NCI-H1092 treated with DMSO at 0.1 percent for 48 hours (cell line): ENCODE measurements around the gene TSSK6.
A peak's percentile ranks its signal among the peaks of the same experiment; 100 is the strongest.

ENCODE experiments used
- DNase-seq: peaks from one replicate; lab custom pipeline; 2025; lab: John Stamatoyannopoulos, UW

TSSK6 gene

GRCh38 chr19:19544954-19545591, 29.7 kb upstream of the TSSK6 start:
- no peak for DNase-seq

GRCh38 chr19:19544257-19544953, 29.1 kb upstream of the TSSK6 start:
- no peak for DNase-seq

GRCh38 chr19:19543640-19544039, 28.3 kb upstream of the TSSK6 start:
- no peak for DNase-seq

- no peak for DNase-seq
Observed at GRCh38 chr19:19543101-19543500, 27.8 kb upstream of the TSSK6 start.

GRCh38 chr19:19542507-19542906, 27.2 kb upstream of the TSSK6 start:
- DNase-seq = no peak

- no peak for DNase-seq
Observed at GRCh38 chr19:19541616-19542015, 26.3 kb upstream of the TSSK6 start.

GRCh38 chr19:19540715-19541515, 25.6 kb upstream of the TSSK6 start:
- no peak for DNase-seq

GRCh38 chr19:19540064-19540714, 24.8 kb upstream of the TSSK6 start:
- no peak for DNase-seq

- no peak for DNase-seq
Observed at GRCh38 chr19:19539698-19540063, 24.3 kb upstream of the TSSK6 start.

GRCh38 chr19:19538785-19539166, 23.4 kb upstream of the TSSK6 start:
- DNase-seq = no peak

- no peak for DNase-seq
Observed at GRCh38 chr19:19538061-19538784, 22.9 kb upstream of the TSSK6 start, which contains the start of gene CILP2. CILP2 (plus strand) TSS chr19:19538265; CDS start chr19:19538350, 85 bp downstream.

- no peak for DNase-seq
Observed at GRCh38 chr19:19537075-19538048, 22.0 kb upstream of the TSSK6 start.

- no peak for DNase-seq
Observed at GRCh38 chr19:19535311-19536191, 20.2 kb upstream of the TSSK6 start.

- no peak for DNase-seq
Observed at GRCh38 chr19:19534556-19535265, 19.4 kb upstream of the TSSK6 start.

GRCh38 chr19:19533841-19534240, 18.5 kb upstream of the TSSK6 start:
- DNase-seq = no peak

- no peak for DNase-seq
Observed at GRCh38 chr19:19532806-19533701, 17.7 kb upstream of the TSSK6 start.

- peak; percentile 27 for DNase-seq
Observed at GRCh38 chr19:19531951-19532805, 16.8 kb upstream of the TSSK6 start.
